Urothelium cell line (cell line): ENCODE data around the gene PLAAT1.

ENCODE experiments used
- DNase-seq: peaks from one replicate; pipeline ENCODE4 v3.0.0; 2011; ENCODE audit warnings: low spot score, mixed read lengths
- FAIRE-seq: peaks from 2 replicates; lab custom pipeline; 2011; peaks lifted over from hg19 to GRCh38; lab: Jason Lieb, UNC

The PLAAT1 gene

GRCh38 chr3:193250492-193250891 is 9.5 kb downstream of the PLAAT1 start:
- DNase-seq, result no peak
- FAIRE-seq, result no peak

GRCh38 chr3:193253986-193254660 is 13.1 kb downstream of the PLAAT1 start:
- FAIRE-seq (no peak), DNase-seq (no peak)

- FAIRE-seq (no peak), DNase-seq (no peak)
These were observed 20.9 kb downstream of the PLAAT1 start for GRCh38 chr3:193261970-193262369.

GRCh38 chr3:193262707-193263106 is 21.7 kb downstream of the PLAAT1 start:
- DNase-seq, result no peak
- no peak for FAIRE-seq

GRCh38 chr3:193269343-193270028 is 28.5 kb downstream of the PLAAT1 start:
- FAIRE-seq (peak; percentile 67), DNase-seq (no peak)

- FAIRE-seq (no peak), DNase-seq (no peak)
These were observed 29.4 kb downstream of the PLAAT1 start for GRCh38 chr3:193270451-193270850.

- no peak for DNase-seq
- no peak for FAIRE-seq
These were observed 30.2 kb downstream of the PLAAT1 start for GRCh38 chr3:193271101-193271840.

- DNase-seq (no peak), FAIRE-seq (no peak)
These were observed 51.4 kb downstream of the PLAAT1 start for GRCh38 chr3:193292386-193292785.

GRCh38 chr3:193295985-193296384 is 55.0 kb downstream of the PLAAT1 start:
- DNase-seq, result no peak
- no peak for FAIRE-seq

GRCh38 chr3:193297421-193297820 is 56.4 kb downstream of the PLAAT1 start:
- peak; percentile 85 for FAIRE-seq
- DNase-seq, result peak; percentile 77

- DNase-seq (peak; percentile 46), FAIRE-seq (peak; percentile 58)
These were observed 60.4 kb downstream of the PLAAT1 start for GRCh38 chr3:193301433-193301832.

- FAIRE-seq (peak; percentile 61), DNase-seq (peak; percentile 19)
These were observed 64.3 kb downstream of the PLAAT1 start for GRCh38 chr3:193305356-193305755.

GRCh38 chr3:193310914-193311723 is 70.1 kb downstream of the PLAAT1 start:
- no peak for FAIRE-seq
- no peak for DNase-seq

GRCh38 chr3:193313061-193313958 is 72.3 kb downstream of the PLAAT1 start:
- FAIRE-seq, result peak; percentile 56
- DNase-seq, result no peak

- DNase-seq, result no peak
- peak; percentile 42 for FAIRE-seq
These were observed 73.1 kb downstream of the PLAAT1 start for GRCh38 chr3:193314161-193314560.

- no peak for FAIRE-seq
These were observed 76.8 kb downstream of the PLAAT1 start for GRCh38 chr3:193317682-193318300.

More at GRCh38 chr3:193317682-193318300, 76.8 kb downstream of the PLAAT1 start:
- DNase-seq, result no peak
